ENCODE measurements around the gene IL1R2. TPM values are rescaled to one million over a fixed set of nuclear protein-coding genes. Genes with fewer than 3 reads are reported as not detected.

The IL1R2 gene, protein sequence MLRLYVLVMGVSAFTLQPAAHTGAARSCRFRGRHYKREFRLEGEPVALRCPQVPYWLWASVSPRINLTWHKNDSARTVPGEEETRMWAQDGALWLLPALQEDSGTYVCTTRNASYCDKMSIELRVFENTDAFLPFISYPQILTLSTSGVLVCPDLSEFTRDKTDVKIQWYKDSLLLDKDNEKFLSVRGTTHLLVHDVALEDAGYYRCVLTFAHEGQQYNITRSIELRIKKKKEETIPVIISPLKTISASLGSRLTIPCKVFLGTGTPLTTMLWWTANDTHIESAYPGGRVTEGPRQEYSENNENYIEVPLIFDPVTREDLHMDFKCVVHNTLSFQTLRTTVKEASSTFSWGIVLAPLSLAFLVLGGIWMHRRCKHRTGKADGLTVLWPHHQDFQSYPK
- total RNA-seq (2014; rRNA removed; shearing (Covaris generic)), result 0.22 TPM in 1 of 2 replicates, not detected in the other
- 0.85 and 1.2 TPM in 2 replicates for polyA plus RNA-seq (2016; fragmentation: Nextera tagmentation; extraction: Ambion mirVana)

DNA sequence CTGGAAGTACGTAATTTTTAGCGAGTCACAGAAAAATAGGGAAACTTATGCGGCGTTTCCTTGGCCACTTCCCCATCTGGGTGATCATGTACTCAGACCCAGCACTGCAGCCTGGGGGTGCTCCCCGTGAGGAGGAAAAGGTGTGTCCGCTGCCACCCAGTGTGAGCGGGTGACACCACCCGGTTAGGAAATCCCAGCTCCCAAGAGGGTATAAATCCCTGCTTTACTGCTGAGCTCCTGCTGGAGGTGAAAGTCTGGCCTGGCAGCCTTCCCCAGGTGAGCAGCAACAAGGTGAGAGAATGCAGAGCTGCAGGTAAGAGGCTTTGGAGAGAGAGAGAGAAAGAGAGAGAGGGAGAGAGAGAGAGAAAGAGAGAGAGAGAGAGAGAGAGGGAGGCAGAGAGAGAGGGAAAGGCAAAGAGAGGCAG, at the start of gene IL1R2:
TSS of gene IL1R2 (plus strand) at position 240 of the 425 bp plus-strand sequence. CDS start 16,616 bp downstream, outside the sequence.
- in situ Hi-C loops (cut with MboI), result no loop called here
- DNase-seq, result no peak
- no peaks in the 10 kb centered on the region for H3K36me3 ChIP-seq (ENCODE audit: low read depth)
- H4K20me1 ChIP-seq (ENCODE audit: insufficient read depth), result no peaks in the 10 kb centered on the region
- no peak within 1 kb of the TSS for H3K27ac ChIP-seq
- no peak within 1 kb of the TSS for H2AFZ ChIP-seq
- H3K9me2 ChIP-seq (ENCODE audit: insufficient read depth), result no peaks in the 10 kb centered on the region
- no peak for TF ChIP-seq EZH2 (IDR thresholded peaks at IDR 0.05; ENCODE audit: insufficient read depth, poor library complexity, severe bottlenecking)
- no peak for TF ChIP-seq EZH2phosphoT487 (IDR thresholded peaks at IDR 0.05; ENCODE audit: insufficient read depth, low read depth)
- no peak within 1 kb of the TSS for H3K9ac ChIP-seq
- H3K9me3 ChIP-seq (ENCODE audit: low read depth), result no peaks in the 10 kb centered on the region
- WGBS, 2 experiments (ENCODE audit: low coverage in 1 of 2, low lambda C conversion rate in 2 of 2, missing lambda C conversion rate in 2 of 2), result 81 to 87% methylated on average over 8 of the region's 8 CpGs
- H3K27me3 ChIP-seq (replicated peaks; ENCODE audit: insufficient read depth), result peaks cover 19% of the 10 kb centered on the region
- H3K79me2 ChIP-seq (ENCODE audit: insufficient read depth), result no peaks in the 10 kb centered on the region
- H3F3A ChIP-seq (ENCODE audit: insufficient read depth), result no peaks in the 10 kb centered on the region
- H3K4me1 ChIP-seq (ENCODE audit: insufficient read depth), result no peaks in the 10 kb centered on the region
- H3K4me3 ChIP-seq, result no peak within 1 kb of the TSS
- no peak within 1 kb of the TSS for H3K4me2 ChIP-seq (ENCODE audit: unreplicated experiment)

DNA sequence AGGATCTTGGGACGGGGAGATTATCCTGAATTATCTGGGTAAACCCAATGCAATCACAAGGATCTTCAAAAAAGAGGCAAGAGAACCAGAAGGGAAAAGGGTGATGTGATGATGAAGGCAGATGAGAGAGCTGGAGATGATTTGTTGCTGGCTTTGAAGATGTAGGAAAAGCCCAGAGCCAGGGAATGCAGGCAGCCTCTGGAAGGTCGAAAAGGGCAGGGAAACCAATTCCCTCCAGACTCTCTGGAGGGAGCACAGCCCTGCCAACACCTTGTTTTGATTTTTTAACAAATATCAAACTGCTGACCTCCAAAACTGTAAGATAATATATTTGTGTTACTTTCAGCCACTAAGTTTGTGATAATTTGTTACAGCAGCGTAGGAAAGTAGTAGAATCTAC, 48.9 kb upstream of the IL1R2 start:
- Histone ChIP-seq H3K9ac (no peak overlapping the region), H3K79me2 (ENCODE audit: insufficient read depth) (no peaks in the 10 kb centered on the region), H3K27ac (no peak overlapping the region), H3K4me2 (ENCODE audit: unreplicated experiment) (no peak overlapping the region), H4K20me1 (ENCODE audit: insufficient read depth) (no peaks in the 10 kb centered on the region), H3F3A (ENCODE audit: insufficient read depth) (no peaks in the 10 kb centered on the region), H3K9me2 (ENCODE audit: insufficient read depth) (no peaks in the 10 kb centered on the region), H3K36me3 (ENCODE audit: low read depth) (no peaks in the 10 kb centered on the region), H3K4me3 (no peak overlapping the region), H2AFZ (no peak overlapping the region), H3K4me1 (ENCODE audit: insufficient read depth) (no peaks in the 10 kb centered on the region), H3K9me3 (ENCODE audit: low read depth) (no peaks in the 10 kb centered on the region), H3K27me3 (replicated peaks; ENCODE audit: insufficient read depth) (no peaks in the 10 kb centered on the region)
- no peak for DNase-seq
- no peak for TF ChIP-seq EZH2 (IDR thresholded peaks at IDR 0.05; ENCODE audit: insufficient read depth, poor library complexity, severe bottlenecking)
- TF ChIP-seq EZH2phosphoT487 (IDR thresholded peaks at IDR 0.05; ENCODE audit: insufficient read depth, low read depth), result no peak
- 59 to 64% methylated on average over 3 of the region's 3 CpGs for WGBS, 2 experiments (ENCODE audit: low coverage in 1 of 2, low lambda C conversion rate in 2 of 2, missing lambda C conversion rate in 2 of 2)
- in situ Hi-C loops (cut with MboI), result no loop called here

DNA sequence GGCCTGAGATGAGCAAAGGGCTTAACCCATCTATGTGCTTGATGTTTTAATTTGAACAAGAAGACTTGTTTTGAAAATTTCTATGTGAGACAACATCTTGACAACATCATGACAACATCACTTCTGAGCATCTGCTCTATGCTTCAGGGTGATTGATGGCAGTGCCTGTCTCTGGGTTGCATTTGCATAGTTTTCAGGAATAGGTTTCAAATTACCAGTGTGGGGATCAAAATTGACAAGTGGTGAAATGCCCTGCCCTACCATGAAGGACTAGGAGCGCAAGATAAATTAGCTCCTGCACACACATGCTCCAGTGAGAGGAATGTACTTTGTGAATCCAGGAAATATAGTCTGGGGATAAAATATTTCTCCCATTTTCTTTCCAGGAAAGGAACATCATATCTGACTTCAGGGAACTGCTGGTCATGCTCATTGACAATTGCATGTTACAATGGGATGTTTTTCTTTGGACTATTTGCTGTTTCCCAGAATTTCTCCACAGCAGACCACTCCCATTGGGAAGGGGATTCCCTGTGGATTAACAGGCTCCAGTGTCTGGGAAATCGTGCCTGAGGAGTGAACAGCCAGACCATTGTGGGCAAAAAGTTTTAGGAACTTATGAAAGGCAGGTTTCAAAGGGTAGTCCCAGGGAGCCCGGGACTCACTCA, 45.3 kb upstream of the IL1R2 start:
- Histone ChIP-seq H3K9me3 (ENCODE audit: low read depth) (no peaks in the 10 kb centered on the region), H3F3A (ENCODE audit: insufficient read depth) (no peaks in the 10 kb centered on the region), H2AFZ (no peak overlapping the region), H3K4me1 (ENCODE audit: insufficient read depth) (no peaks in the 10 kb centered on the region), H4K20me1 (ENCODE audit: insufficient read depth) (no peaks in the 10 kb centered on the region), H3K36me3 (ENCODE audit: low read depth) (no peaks in the 10 kb centered on the region), H3K27ac (no peak overlapping the region), H3K27me3 (replicated peaks; ENCODE audit: insufficient read depth) (no peaks in the 10 kb centered on the region), H3K9ac (no peak overlapping the region), H3K4me3 (no peak overlapping the region), H3K4me2 (ENCODE audit: unreplicated experiment) (no peak overlapping the region), H3K9me2 (ENCODE audit: insufficient read depth) (no peaks in the 10 kb centered on the region), H3K79me2 (ENCODE audit: insufficient read depth) (no peaks in the 10 kb centered on the region)
- no peak for DNase-seq
- in situ Hi-C loops (cut with MboI), result no loop called here
- no peak for TF ChIP-seq EZH2 (IDR thresholded peaks at IDR 0.05; ENCODE audit: insufficient read depth, poor library complexity, severe bottlenecking)
- TF ChIP-seq EZH2phosphoT487 (IDR thresholded peaks at IDR 0.05; ENCODE audit: insufficient read depth, low read depth), result no peak
- WGBS, 2 experiments (ENCODE audit: low coverage in 1 of 2, low lambda C conversion rate in 2 of 2, missing lambda C conversion rate in 2 of 2), result 34 to 36% methylated on average over 3 of the region's 3 CpGs

DNA sequence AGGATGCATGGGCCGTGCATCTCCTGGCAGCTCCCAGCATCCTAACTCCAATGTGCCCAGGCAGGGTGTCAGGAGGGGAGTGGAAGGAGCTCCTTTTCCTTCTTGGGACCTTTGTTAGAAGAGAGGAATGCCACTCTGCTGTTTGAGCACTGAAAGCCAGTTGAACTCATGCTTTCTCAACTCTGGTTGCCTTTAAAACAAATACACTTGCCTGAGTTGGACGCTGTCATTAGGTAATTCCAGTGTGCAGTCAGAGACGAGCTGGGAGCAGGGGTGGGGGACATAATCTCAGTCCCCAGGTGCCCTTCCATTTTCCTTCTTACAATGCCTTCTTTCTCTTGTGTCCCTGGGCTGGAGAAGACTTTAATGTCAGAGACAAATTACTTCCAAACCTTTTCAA, 44.4 kb upstream of the IL1R2 start:
- H3F3A ChIP-seq (ENCODE audit: insufficient read depth), result no peaks in the 10 kb centered on the region
- H3K27ac ChIP-seq, result no peak overlapping the region
- H4K20me1 ChIP-seq (ENCODE audit: insufficient read depth), result no peaks in the 10 kb centered on the region
- no peaks in the 10 kb centered on the region for H3K4me1 ChIP-seq (ENCODE audit: insufficient read depth)
- H3K27me3 ChIP-seq (replicated peaks; ENCODE audit: insufficient read depth), result no peaks in the 10 kb centered on the region
- no peaks in the 10 kb centered on the region for H3K79me2 ChIP-seq (ENCODE audit: insufficient read depth)
- no peaks in the 10 kb centered on the region for H3K9me3 ChIP-seq (ENCODE audit: low read depth)
- no peak overlapping the region for H3K9ac ChIP-seq
- WGBS, 2 experiments (ENCODE audit: low coverage in 1 of 2, low lambda C conversion rate in 2 of 2, missing lambda C conversion rate in 2 of 2), result 70 to 73% methylated on average over 3 of the region's 3 CpGs
- H3K4me2 ChIP-seq (ENCODE audit: unreplicated experiment), result no peak overlapping the region
- H3K36me3 ChIP-seq (ENCODE audit: low read depth), result no peaks in the 10 kb centered on the region
- H3K9me2 ChIP-seq (ENCODE audit: insufficient read depth), result no peaks in the 10 kb centered on the region
- H3K4me3 ChIP-seq, result no peak overlapping the region
- in situ Hi-C loops (cut with MboI), result no loop called here
- no peak for DNase-seq
- TF ChIP-seq EZH2 (IDR thresholded peaks at IDR 0.05; ENCODE audit: insufficient read depth, poor library complexity, severe bottlenecking), result no peak
- TF ChIP-seq EZH2phosphoT487 (IDR thresholded peaks at IDR 0.05; ENCODE audit: insufficient read depth, low read depth), result no peak
- H2AFZ ChIP-seq, result no peak overlapping the region
